ENCODE results near the gene CSMD2. TPM values are rescaled to one million over a fixed set of nuclear protein-coding genes. Genes with fewer than 3 reads are reported as not detected.

Gene CSMD2
- total RNA-seq, 1 experiment from 2014 or later: 0.22 TPM

DNA sequence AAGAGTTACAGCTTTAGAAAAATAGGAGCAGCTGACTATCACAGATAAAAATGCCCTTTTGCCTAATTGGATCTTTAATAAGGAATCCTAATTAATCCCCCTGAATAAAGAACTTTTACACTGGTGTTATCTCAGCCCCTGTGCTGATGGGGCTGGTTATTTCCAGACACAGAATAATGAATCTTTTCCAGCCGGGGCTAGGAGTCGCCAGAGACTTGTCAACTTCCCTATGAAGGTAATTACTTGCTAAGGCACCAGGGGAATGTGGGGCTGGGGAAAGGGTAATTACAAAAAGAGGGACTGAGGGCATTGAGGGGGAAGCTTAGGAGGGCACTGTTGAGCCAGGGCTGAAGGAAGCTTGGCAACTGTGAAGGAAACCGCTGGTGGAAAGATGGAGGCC is 266.6 kb downstream of the CSMD2 start:
- DNase-seq (ENCODE audit: low read depth, low spot score): no peak
- intact Hi-C loops (cut with micrococcal nuclease): no loop called here

More for the DNA sequence above, 266.6 kb downstream of the CSMD2 start:
- H3K4me1 ChIP-seq (ENCODE audit: control insufficient read depth in 1 of 2, insufficient read depth in 2 of 2, low read length in 2 of 2): no peaks in the 10 kb centered on the region
- ChIA-PET POLR2A (no interaction called here), RAD21 (ENCODE audit: low non-redundant PET in 1 of 2, low total read pairs in 2 of 2, uncharacterized antibody in 2 of 2, unreplicated experiment in 2 of 2) (no interaction called here), CTCF (no interaction called here)
- H3K79me2 ChIP-seq (ENCODE audit: insufficient read depth, low read length): no peaks in the 10 kb centered on the region
- no peaks in the 10 kb centered on the region for H4K20me1 ChIP-seq (ENCODE audit: insufficient read depth)
- no peak overlapping the region for H2AFZ ChIP-seq (ENCODE audit: low read depth, low read length, poor library complexity, severe bottlenecking)
- no peak overlapping the region for H3K9ac ChIP-seq (ENCODE audit: low read length)
- peaks cover 26% of the 10 kb centered on the region for H3K27me3 ChIP-seq (ENCODE audit: insufficient read depth, low read length)
- TF ChIP-seq, protein P1, sequence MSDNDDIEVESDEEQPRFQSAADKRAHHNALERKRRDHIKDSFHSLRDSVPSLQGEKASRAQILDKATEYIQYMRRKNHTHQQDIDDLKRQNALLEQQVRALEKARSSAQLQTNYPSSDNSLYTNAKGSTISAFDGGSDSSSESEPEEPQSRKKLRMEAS (IDR thresholded peaks at IDR 0.05): no peak
- no peak for TF ChIP-seq ELF1 (IDR thresholded peaks at IDR 0.05; ENCODE audit: borderline replicate concordance, low read depth)
- TF ChIP-seq, protein P2, sequence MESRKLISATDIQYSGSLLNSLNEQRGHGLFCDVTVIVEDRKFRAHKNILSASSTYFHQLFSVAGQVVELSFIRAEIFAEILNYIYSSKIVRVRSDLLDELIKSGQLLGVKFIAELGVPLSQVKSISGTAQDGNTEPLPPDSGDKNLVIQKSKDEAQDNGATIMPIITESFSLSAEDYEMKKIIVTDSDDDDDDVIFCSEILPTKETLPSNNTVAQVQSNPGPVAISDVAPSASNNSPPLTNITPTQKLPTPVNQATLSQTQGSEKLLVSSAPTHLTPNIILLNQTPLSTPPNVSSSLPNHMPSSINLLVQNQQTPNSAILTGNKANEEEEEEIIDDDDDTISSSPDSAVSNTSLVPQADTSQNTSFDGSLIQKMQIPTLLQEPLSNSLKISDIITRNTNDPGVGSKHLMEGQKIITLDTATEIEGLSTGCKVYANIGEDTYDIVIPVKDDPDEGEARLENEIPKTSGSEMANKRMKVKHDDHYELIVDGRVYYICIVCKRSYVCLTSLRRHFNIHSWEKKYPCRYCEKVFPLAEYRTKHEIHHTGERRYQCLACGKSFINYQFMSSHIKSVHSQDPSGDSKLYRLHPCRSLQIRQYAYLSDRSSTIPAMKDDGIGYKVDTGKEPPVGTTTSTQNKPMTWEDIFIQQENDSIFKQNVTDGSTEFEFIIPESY (IDR thresholded peaks at IDR 0.05; ENCODE audit: extremely low read depth, insufficient replicate concordance, low read length): no peak
- TF ChIP-seq, protein P3, sequence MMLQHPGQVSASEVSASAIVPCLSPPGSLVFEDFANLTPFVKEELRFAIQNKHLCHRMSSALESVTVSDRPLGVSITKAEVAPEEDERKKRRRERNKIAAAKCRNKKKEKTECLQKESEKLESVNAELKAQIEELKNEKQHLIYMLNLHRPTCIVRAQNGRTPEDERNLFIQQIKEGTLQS (IDR thresholded peaks at IDR 0.05): no peak
- no peak for TF ChIP-seq CEBPB (IDR thresholded peaks at IDR 0.05; ENCODE audit: low read depth)
- no peak for TF ChIP-seq RAD21 (IDR thresholded peaks at IDR 0.05; ENCODE audit: low read depth)
- TF ChIP-seq SRF (IDR thresholded peaks at IDR 0.05; ENCODE audit: low read depth): no peak
- TF ChIP-seq, protein P4, sequence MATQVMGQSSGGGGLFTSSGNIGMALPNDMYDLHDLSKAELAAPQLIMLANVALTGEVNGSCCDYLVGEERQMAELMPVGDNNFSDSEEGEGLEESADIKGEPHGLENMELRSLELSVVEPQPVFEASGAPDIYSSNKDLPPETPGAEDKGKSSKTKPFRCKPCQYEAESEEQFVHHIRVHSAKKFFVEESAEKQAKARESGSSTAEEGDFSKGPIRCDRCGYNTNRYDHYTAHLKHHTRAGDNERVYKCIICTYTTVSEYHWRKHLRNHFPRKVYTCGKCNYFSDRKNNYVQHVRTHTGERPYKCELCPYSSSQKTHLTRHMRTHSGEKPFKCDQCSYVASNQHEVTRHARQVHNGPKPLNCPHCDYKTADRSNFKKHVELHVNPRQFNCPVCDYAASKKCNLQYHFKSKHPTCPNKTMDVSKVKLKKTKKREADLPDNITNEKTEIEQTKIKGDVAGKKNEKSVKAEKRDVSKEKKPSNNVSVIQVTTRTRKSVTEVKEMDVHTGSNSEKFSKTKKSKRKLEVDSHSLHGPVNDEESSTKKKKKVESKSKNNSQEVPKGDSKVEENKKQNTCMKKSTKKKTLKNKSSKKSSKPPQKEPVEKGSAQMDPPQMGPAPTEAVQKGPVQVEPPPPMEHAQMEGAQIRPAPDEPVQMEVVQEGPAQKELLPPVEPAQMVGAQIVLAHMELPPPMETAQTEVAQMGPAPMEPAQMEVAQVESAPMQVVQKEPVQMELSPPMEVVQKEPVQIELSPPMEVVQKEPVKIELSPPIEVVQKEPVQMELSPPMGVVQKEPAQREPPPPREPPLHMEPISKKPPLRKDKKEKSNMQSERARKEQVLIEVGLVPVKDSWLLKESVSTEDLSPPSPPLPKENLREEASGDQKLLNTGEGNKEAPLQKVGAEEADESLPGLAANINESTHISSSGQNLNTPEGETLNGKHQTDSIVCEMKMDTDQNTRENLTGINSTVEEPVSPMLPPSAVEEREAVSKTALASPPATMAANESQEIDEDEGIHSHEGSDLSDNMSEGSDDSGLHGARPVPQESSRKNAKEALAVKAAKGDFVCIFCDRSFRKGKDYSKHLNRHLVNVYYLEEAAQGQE (IDR thresholded peaks at IDR 0.05; ENCODE audit: low read depth): no peak
- TF ChIP-seq, protein P5, sequence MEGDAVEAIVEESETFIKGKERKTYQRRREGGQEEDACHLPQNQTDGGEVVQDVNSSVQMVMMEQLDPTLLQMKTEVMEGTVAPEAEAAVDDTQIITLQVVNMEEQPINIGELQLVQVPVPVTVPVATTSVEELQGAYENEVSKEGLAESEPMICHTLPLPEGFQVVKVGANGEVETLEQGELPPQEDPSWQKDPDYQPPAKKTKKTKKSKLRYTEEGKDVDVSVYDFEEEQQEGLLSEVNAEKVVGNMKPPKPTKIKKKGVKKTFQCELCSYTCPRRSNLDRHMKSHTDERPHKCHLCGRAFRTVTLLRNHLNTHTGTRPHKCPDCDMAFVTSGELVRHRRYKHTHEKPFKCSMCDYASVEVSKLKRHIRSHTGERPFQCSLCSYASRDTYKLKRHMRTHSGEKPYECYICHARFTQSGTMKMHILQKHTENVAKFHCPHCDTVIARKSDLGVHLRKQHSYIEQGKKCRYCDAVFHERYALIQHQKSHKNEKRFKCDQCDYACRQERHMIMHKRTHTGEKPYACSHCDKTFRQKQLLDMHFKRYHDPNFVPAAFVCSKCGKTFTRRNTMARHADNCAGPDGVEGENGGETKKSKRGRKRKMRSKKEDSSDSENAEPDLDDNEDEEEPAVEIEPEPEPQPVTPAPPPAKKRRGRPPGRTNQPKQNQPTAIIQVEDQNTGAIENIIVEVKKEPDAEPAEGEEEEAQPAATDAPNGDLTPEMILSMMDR (IDR thresholded peaks at IDR 0.05 in 2 of 3, conservative IDR thresholded peaks at IDR 0.05 in 1 of 3; ENCODE audit: borderline replicate concordance in 1 of 3, insufficient read depth in 1 of 3, low read depth in 2 of 3, low read length in 2 of 3): no peak
- H3K27ac ChIP-seq (ENCODE audit: low read depth, low read length): no peak overlapping the region
- H3K36me3 ChIP-seq (ENCODE audit: control insufficient read depth in 1 of 2, insufficient read depth in 2 of 2, low read length in 2 of 2): no peaks in the 10 kb centered on the region
- no peaks in the 10 kb centered on the region for H3K9me2 ChIP-seq (ENCODE audit: insufficient read depth)
- H3K4me3 ChIP-seq (replicated peaks in 1 of 2; ENCODE audit: low read depth in 1 of 2, low read length in 2 of 2): no peak overlapping the region
- ATAC-seq: no peak
- no TSS peak for BruUV-seq (replicated peaks)
- no peaks in the 10 kb centered on the region for H3K9me3 ChIP-seq (ENCODE audit: control insufficient read depth in 1 of 2, insufficient read depth in 1 of 2, low read depth in 1 of 2, low read length in 2 of 2)
- no peak overlapping the region for H3K4me2 ChIP-seq (ENCODE audit: low read length)
